Activated B cell treated with CpG ODN at 0.5 μM for 24 hours (primary cell): ENCODE measurements around the gene USP49. TPM values are rescaled to one million over a fixed set of nuclear protein-coding genes. Genes with fewer than 3 reads are reported as not detected.

Source experiments
- ATAC-seq: fragments of 200-7000 bp; cut with Tn5 transposase; one replicate; pipeline ENCODE4 v1.10.0; 2021; ENCODE audit warnings: low read depth, mild to moderate bottlenecking, moderate library complexity
- CTCF ChIA-PET: fragments of 350-600 bp; sonication (Branson Sonifier 250); formaldehyde crosslinking; loops from one replicate; lab custom pipeline; 2021; ENCODE audit warnings: antibody characterized with exemption; lab: Charles Lee
- POLR2A ChIA-PET: fragments of 350-600 bp; sonication (Branson Sonifier 250); formaldehyde crosslinking; loops from one replicate; lab custom pipeline; 2021; ENCODE audit warnings: antibody characterized with exemption; lab: Charles Lee
- DNase-seq: peaks from one replicate; pipeline ENCODE4 v3.0.0; 2022
- H3K27ac Mint-ChIP-seq: one replicate; pipeline ENCODE4 v1.8.0; 2020; ENCODE audit warnings: mixed read lengths
- H3K27me3 Mint-ChIP-seq: one replicate; pipeline ENCODE4 v1.8.0; 2021; ENCODE audit warnings: mixed read lengths
- H3K36me3 Mint-ChIP-seq: one replicate; pipeline ENCODE4 v1.8.0; 2021; ENCODE audit warnings: low read depth, mixed read lengths
- H3K4me1 Mint-ChIP-seq: one replicate; pipeline ENCODE4 v1.8.0; 2021; ENCODE audit warnings: mixed read lengths
- H3K4me3 Mint-ChIP-seq: one replicate; pipeline ENCODE4 v1.8.0; 2020; ENCODE audit warnings: mild to moderate bottlenecking, mixed read lengths
- H3K9me3 Mint-ChIP-seq: one replicate; pipeline ENCODE4 v1.8.0; 2020; ENCODE audit warnings: mixed read lengths
- intact Hi-C: fragments of 100-400 bp; cut with micrococcal nuclease; formaldehyde crosslinking; loops from one replicate; pipeline ENCODE4 v1.15.1; 2024
- total RNA-seq: library from RNA; stranded (reverse); gene quantifications from 2 replicates; pipeline ENCODE4 v1.2.3, GENCODE V29; 2022
- TF ChIP-seq, protein P1 (sequence below): fragments of 200-600 bp; IDR thresholded peaks from one replicate; pipeline ENCODE4 v1.8.0; 2022; ENCODE audit warnings: antibody characterized with exemption, mild to moderate bottlenecking

The USP49 gene
- total RNA-seq, 1 donor from 2014 or later: 7.7 TPM

DNA sequence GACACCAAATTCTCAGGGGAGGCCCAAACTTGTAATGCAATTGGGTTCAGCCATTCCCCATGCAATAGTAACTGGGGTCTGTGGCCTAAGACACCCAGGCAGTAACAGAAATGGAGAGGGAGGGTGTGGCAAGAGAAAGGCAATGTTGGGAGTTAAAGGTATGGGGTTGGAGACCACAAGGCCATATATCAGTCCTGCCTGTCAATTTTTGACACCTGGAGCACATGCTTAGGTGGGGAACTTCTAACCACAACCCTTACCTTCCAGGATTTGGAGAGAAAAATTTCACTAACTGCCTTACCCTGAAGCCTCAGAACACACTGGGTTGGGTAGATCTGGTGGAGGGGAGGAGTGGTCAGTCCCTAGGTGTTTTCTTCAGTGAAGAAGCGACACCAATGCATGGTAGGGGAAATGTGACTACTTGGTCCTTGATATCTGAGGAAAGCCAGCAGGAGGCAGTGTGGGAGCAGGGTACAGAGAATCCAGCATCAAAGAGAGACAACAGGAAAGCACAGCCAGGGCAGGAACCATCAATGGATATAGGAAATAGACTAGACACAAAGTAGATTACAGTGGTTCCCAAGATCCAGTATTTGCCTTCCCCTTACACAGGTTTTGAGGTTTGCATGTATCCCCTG lies 6.8 kb upstream of the USP49 start:
- H3K27me3 Mint-ChIP-seq: no peaks in the 10 kb centered on the region
- ATAC-seq: peak; percentile 37

DNA sequence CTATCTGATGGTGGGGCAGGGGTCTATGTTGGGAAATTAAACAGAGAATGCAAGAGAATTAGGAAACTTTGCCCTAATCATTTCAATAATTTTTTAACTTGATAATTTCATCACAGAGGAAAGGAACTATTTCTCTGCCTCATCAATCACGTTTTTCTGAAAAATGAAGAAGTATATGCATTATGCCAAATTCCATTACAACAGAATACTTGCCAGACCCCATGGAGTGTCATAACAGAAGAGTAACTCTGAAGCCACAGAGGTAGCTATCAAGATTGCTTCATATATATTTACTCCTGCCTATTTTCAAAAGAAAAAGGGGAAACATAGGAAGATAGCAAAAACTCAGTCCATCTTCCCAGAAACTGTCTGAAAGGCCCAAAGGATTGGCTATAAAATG lies 5.7 kb upstream of the USP49 start:
- intact Hi-C loops: no loop called here
- no peaks in the 10 kb centered on the region for H3K27me3 Mint-ChIP-seq
- peaks cover 22% of the 10 kb centered on the region for H3K36me3 Mint-ChIP-seq
- ChIA-PET CTCF (interaction anchor here (0.7 to 0.8 kb wide), 2 partner anchors 141 to 143 kb away, joined by 3 read pairs; no protein-coding TSS in a partner anchor), POLR2A (interaction anchor here (0.7 kb wide), 1 partner anchor 149 kb away, joined by 3 read pairs; the partner anchor contains the start of gene TAF8)
- DNase-seq: no peak
- TF ChIP-seq, protein P1, sequence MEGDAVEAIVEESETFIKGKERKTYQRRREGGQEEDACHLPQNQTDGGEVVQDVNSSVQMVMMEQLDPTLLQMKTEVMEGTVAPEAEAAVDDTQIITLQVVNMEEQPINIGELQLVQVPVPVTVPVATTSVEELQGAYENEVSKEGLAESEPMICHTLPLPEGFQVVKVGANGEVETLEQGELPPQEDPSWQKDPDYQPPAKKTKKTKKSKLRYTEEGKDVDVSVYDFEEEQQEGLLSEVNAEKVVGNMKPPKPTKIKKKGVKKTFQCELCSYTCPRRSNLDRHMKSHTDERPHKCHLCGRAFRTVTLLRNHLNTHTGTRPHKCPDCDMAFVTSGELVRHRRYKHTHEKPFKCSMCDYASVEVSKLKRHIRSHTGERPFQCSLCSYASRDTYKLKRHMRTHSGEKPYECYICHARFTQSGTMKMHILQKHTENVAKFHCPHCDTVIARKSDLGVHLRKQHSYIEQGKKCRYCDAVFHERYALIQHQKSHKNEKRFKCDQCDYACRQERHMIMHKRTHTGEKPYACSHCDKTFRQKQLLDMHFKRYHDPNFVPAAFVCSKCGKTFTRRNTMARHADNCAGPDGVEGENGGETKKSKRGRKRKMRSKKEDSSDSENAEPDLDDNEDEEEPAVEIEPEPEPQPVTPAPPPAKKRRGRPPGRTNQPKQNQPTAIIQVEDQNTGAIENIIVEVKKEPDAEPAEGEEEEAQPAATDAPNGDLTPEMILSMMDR: no peak
- H3K4me1 Mint-ChIP-seq: peaks cover 10% of the 10 kb centered on the region
- ATAC-seq: no peak
- no peaks in the 10 kb centered on the region for H3K9me3 Mint-ChIP-seq
- no peak overlapping the region for H3K27ac Mint-ChIP-seq
- H3K4me3 Mint-ChIP-seq: no peak overlapping the region

More for the DNA sequence above, 6.8 kb upstream of the USP49 start:
- Mint-ChIP-seq H3K4me1 (no peaks in the 10 kb centered on the region), H3K36me3 (peaks cover 32% of the 10 kb centered on the region), H3K27ac (no peak overlapping the region), H3K4me3 (no peak overlapping the region), H3K9me3 (no peaks in the 10 kb centered on the region)
- intact Hi-C loops: loop anchor here (1.0 kb wide), 1 partner anchor 142 kb away; no protein-coding TSS in a partner anchor
- no peak for DNase-seq
- TF ChIP-seq, protein P1: no peak
- POLR2A ChIA-PET: no interaction called here
- CTCF ChIA-PET: interaction anchor here (0.8 to 2.0 kb wide), 4 partner anchors 37 to 142 kb away, joined by 3 to 12 read pairs (median 5); no protein-coding TSS in a partner anchor

DNA sequence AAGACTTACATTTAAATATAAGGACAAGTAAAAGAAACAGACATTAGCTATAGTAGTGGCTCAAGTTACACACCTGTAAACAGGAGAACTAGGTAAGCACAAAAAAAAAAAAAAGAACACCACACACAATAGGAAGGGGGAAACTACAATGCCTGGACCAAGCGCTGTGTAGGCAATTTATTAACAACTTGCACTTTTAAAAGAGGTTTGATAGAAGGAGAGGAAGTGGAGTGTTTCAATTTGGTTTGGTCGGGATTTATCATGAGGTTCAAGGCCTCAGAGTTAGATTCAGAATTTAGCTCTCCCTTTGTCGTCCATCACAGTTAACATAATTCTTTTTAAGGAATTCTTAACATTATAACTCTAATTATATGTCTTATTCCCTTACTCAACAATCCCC lies 1.1 kb upstream of the USP49 start:
- Mint-ChIP-seq H3K27me3 (no peaks in the 10 kb centered on the region), H3K4me3 (no peak overlapping the region), H3K4me1 (peaks cover 14% of the 10 kb centered on the region), H3K27ac (peak overlapping the region; percentile 95), H3K9me3 (no peaks in the 10 kb centered on the region), H3K36me3 (peaks cover 8% of the 10 kb centered on the region)
- DNase-seq (no peak), ATAC-seq (no peak)
- TF ChIP-seq, protein P1: no peak
- ChIA-PET POLR2A (interaction anchor here (0.5 to 5.5 kb wide), 20 partner anchors 10 to 1675 kb away, joined by 3 to 60 read pairs (median 6); partner anchors contain the start of genes BYSL, CCND3, MED20 and TAF8), CTCF (interaction anchor here (1.1 to 3.0 kb wide), 6 partner anchors 25 to 148 kb away, joined by 3 to 21 read pairs (median 6); partner anchors contain the start of genes BYSL, MED20 and TOMM6)
- intact Hi-C loops: loop anchor here (5.0 kb wide), 2 partner anchors 131 to 1876 kb away; partner anchors contain the start of gene VEGFA

DNA sequence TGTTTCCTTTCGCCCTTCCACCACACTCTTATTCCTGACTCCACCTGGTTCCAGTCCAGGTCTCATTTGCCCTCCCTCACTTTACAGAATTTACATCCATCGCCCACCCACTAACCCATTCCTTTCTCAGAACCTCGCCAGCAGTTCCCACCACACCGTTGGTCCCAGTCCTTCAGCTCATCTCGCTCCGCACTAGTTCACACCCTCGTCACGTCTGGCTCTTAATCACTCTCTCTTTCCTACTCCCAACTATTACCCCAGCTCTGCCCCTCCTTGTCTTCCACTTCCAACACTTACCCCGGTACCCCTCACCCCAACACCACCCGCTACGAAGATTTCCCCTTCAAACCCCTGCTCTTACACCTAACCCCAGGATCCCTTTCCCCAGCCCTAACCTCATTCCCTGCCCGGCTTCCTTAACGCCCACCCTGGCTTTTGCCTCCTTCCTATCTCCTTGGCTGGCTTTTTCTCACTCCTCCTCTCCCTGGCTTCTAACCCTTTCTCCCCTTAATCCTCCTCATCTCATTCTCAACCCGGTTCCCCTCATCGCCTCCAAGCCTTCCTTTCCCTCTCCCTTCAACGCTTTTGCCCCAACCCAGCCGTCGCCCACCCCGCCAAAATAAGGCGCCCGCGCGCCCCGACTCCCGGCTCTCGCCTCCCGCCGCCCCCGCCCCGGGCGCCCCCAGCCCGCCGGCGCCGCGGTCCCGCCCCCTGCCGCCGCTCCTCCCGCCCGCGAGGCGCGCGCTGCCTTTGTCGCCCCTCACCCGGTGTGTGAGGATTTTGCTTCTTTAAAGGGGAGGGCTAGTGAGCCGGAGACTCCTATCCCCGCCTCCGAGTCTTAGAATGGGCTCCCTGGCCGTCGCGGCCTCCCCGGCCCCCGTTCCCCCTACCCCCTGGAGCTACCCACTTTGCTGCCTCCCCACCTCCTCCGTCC lies 542 bp downstream of the USP49 start:
- CTCF ChIA-PET: interaction anchor here (0.7 to 3.0 kb wide), 4 partner anchors 27 to 150 kb away, joined by 3 to 21 read pairs (median 8); partner anchors contain the start of genes BYSL and MED20
- peak overlapping the region; percentile 95 for H3K27ac Mint-ChIP-seq

More for the DNA sequence above, 542 bp downstream of the USP49 start:
- H3K27me3 Mint-ChIP-seq: no peaks in the 10 kb centered on the region
- H3K36me3 Mint-ChIP-seq: peaks cover 8% of the 10 kb centered on the region
- POLR2A ChIA-PET: interaction anchor here (0.5 to 5.5 kb wide), 26 partner anchors 8 to 991 kb away, joined by 3 to 60 read pairs (median 6); partner anchors contain the start of genes BICRAL, BYSL, MED20 and TAF8
- intact Hi-C loops: loop anchor here (1.0 to 5.0 kb wide), 8 partner anchors 27 to 1878 kb away; partner anchors contain the start of genes BYSL, CCND3, MED20 and NFYA
- ATAC-seq (peak; percentile 40), DNase-seq (no peak)
- H3K4me1 Mint-ChIP-seq: peaks cover 14% of the 10 kb centered on the region
- H3K4me3 Mint-ChIP-seq: no peak overlapping the region
- H3K9me3 Mint-ChIP-seq: no peaks in the 10 kb centered on the region
- TF ChIP-seq, protein P1: no peak
